GM12874 (cell line): ENCODE measurements around the gene ATRN.

ENCODE experiments used
- CTCF ChIP-seq: IDR thresholded peaks from 2 replicates; pipeline ENCODE4 v1.5.1; 2011; ENCODE audit warnings: low read depth, mild to moderate bottlenecking, control low read depth, low read length, moderate library complexity; ENCODE audit not compliant: insufficient read depth

The ATRN gene

GRCh38 chr20:3479759-3480615 is 9.2 kb downstream of the ATRN start:
- no peak for TF ChIP-seq CTCF

DNA sequence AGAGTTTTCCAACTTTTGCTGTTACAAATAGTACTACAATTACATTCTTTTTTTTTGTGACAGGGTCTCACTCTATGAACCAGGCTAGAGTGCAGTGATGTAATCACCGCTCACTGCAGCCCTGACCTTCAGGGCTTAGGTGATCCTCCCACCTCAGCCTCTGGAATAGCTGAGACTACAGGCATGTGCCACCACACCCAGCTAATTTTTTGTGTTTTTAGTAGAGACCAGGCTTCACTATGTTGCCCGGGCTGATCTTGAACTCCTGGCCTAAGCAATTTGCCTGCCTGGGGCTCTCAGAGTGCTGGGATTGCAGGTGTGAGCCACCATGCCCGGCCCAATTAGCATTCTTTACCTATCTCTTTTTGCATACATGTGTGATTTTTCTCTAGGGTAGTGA is 12.5 kb downstream of the ATRN start:
- TF ChIP-seq CTCF, result no peak

GRCh38 chr20:3483784-3484183 is 13.0 kb downstream of the ATRN start:
- TF ChIP-seq CTCF, result no peak

DNA sequence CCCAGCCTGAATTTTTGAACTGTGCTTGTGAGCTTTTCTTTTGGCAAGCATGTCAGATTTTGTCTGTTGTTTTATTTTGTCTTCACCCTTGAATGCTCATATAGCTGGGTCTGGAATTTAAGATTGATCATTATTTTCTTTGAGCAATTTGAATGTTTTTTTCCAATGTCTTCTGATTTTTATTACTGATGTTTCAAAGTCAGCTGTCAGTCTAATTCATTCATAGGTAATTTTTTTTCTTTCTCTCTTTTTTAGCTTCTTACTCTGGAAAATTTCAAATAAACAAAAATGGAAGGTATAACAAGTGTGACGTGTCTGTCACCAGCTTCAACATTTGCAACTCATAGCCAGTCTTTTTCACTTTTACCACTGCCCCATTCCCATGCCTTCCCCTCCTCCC is 15.1 kb downstream of the ATRN start:
- no peak for TF ChIP-seq CTCF

DNA sequence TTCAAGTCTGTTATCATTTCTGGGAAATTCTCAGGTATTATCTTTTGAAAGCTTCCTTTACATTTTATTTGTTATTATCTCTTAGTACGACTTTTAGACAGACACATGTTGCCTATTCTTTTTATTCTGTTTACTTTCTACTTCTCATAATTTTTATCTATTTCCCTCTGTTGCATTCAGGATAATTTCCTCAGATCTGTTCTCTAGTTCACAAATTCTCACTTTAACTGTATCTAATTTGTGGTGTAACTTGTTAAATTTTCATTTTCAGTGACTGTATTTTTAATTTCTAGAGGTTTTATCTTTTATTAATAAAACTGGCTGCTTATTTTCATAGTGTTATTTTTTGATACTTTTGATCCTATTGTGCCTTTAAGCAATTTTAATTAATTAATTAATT is 16.0 kb downstream of the ATRN start:
- no peak for TF ChIP-seq CTCF

DNA sequence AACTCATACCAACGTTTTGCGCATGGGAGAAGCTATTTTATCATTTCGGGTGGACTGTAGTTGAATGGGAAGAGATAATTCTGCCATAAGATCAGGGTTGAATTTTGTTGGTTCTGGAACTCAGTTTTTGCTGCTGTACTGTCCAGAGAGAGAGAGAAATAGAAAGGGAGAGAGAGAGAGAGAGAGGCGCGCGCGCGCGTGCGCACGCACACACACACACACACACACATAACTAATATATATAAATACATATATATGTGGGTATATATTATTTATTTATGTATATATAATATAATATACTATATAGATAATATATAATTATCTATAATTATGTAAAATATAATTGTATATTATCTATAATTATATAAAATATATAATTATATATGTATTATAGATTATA is 21.9 kb downstream of the ATRN start:
- no peak for TF ChIP-seq CTCF

DNA sequence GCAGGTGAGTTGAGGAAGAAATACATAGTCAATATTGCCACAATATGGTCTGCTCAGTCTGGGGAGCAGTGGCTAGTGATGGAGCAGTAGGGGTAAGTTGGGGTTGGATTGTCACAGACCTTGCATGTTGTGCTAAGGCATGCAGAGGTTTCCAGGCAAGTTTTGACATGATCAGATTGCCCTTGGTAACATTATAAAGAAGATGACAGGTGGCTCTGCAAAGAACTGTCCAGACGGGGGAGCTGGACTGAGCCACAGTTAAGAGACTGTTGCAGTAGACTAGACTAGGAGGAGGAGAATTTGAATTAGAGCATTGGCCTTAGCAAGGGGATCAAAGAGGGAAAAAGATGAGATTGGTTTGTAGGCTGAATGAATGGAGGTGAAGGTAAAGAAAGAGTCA is 23.4 kb downstream of the ATRN start:
- no peak for TF ChIP-seq CTCF
